Measurements from ENCODE around the gene RAPGEF1. TPM values are rescaled to one million over a fixed set of nuclear protein-coding genes. Genes with fewer than 3 reads are reported as not detected.
A peak's percentile ranks its signal among the peaks of the same experiment; 100 is the strongest.

RAPGEF1 gene
- total and polyA plus RNA-seq, 9 of the 15 experiments (the other 6 are each of a cell fraction or from before 2014, with no cell fraction given), result 0.06 to 44.1 (median 19.9) TPM

- TF ChIP-seq CEBPG (CRISPR knock-in tag; IDR thresholded peaks at IDR 0.05) (peak; percentile 61; the same call in 1 of the 2 replicates), CEBPG (tag; conservative IDR thresholded peaks at IDR 0.05 in 1 of 2, IDR thresholded peaks at IDR 0.05 in 1 of 2) (peak in 1 of 2 experiments; percentile 69; a peak in 2 of 4 replicates), MXI1 (IDR thresholded peaks at IDR 0.05; ENCODE audit: low read depth, low read length) (no peak)
Observed at GRCh38 chr9:131658377-131659129, 81.3 kb downstream of the RAPGEF1 start (continued).

DNA sequence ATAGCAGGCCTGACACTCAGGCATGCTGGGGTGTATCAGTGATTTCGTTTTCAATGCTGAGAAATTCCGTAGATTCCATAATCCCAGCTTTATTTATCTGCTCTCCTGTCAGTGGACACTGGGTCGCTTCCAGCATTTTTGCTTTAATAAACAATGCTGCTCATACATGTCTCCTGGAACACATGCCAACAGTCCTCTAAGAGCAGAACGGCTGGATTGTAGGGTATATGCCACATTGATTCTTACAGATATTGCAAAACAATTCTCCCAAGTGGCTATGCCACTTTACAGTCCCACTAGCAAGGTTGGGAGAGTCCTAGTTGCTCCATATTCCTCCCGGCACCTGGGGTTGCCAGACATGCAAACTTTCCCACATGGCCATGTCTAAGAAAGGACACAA is 81.9 kb downstream of the RAPGEF1 start:
- ChIA-PET POLR2A (no interaction called here), CTCF (ENCODE audit: low intra/inter-chr PET ratio) (no interaction called here)
- in situ Hi-C loops (cut with MboI), result no loop called here
- H3K27ac ChIP-seq (ENCODE audit: extremely low read depth, low read depth, low read length), result no peak overlapping the region
- FAIRE-seq (no peak), DNase-seq (ENCODE audit: extremely low read depth in 1 of 4, low spot score in 3 of 4) (no peak), ATAC-seq (no peak)
- H3K4me3 ChIP-seq, result no peak overlapping the region
- intact Hi-C loops (cut with micrococcal nuclease), result no loop called here
- H3K9me3 ChIP-seq (replicated peaks; ENCODE audit: control insufficient read depth, insufficient read depth, low read depth, low read length), result no peaks in the 10 kb centered on the region
- no peak overlapping the region for H2AFZ ChIP-seq (ENCODE audit: low read depth, low read length)
- H3K9me1 ChIP-seq (ENCODE audit: control insufficient read depth, insufficient read depth, low read length), result no peaks in the 10 kb centered on the region
- H3K79me2 ChIP-seq (ENCODE audit: control insufficient read depth, insufficient read depth, low read length), result peaks cover 8% of the 10 kb centered on the region; the same call in 1 of the 3 replicates
- H3K36me3 ChIP-seq (ENCODE audit: control insufficient read depth, insufficient read depth, low read length), result no peaks in the 10 kb centered on the region
- no peaks in the 10 kb centered on the region for H3K27me3 ChIP-seq (ENCODE audit: control insufficient read depth in 2 of 2, insufficient read depth in 2 of 2, low read length in 2 of 2)
- WGBS (ENCODE audit: insufficient coverage, low coverage, missing lambda C conversion rate), result 60% methylated on average over 5 of the region's 5 CpGs
- no peak for TF ChIP-seq ZFPM2 (CRISPR knock-in tag; IDR thresholded peaks at IDR 0.05)
- 0 out of 2 replicates have a peak, but pooled peaks have one; percentile 26 for TF ChIP-seq ZNF175 (CRISPR knock-in tag; IDR thresholded peaks at IDR 0.05; ENCODE audit: low read depth)
- no TSS peak for BruUV-seq (replicated peaks)
- no peak overlapping the region for H3K9ac ChIP-seq (ENCODE audit: insufficient read depth in 1 of 2, low read depth in 2 of 2, low read length in 2 of 2)
- H3K4me1 ChIP-seq (replicated peaks in 1 of 2; ENCODE audit: control insufficient read depth in 2 of 2, insufficient read depth in 2 of 2, low read length in 2 of 2), result peaks cover 0 to 9% of the 10 kb centered on the region in 2 experiments; a peak in 2 of 5 replicates
- no peak overlapping the region for H3K4me2 ChIP-seq (ENCODE audit: insufficient read depth, low read length)
- H4K20me1 ChIP-seq (replicated peaks; ENCODE audit: control insufficient read depth, insufficient read depth, low read length), result peaks cover 4% of the 10 kb centered on the region; the same call in 1 of the 2 replicates
